ENCODE data around the gene SP5. TPM values are rescaled to one million over a fixed set of nuclear protein-coding genes. Genes with fewer than 3 reads are reported as not detected.

The SP5 gene
- total and polyA plus RNA-seq, 9 donors: 0.20 to 2.9 (median 0.79) TPM; not detected in 1

- no peaks in the 10 kb centered on the region for H3K36me3 ChIP-seq
- H3K9me3 ChIP-seq: no peaks in the 10 kb centered on the region
- DNase-seq: no peak
- intact Hi-C loops (cut with DNase I): no loop called here
- TF ChIP-seq CTCF (IDR thresholded peaks at IDR 0.05) (no peak), EP300 (IDR thresholded peaks at IDR 0.05) (no peak), POLR2A (IDR thresholded peaks at IDR 0.05) (no peak)
- no peak overlapping the region for H3K4me3 ChIP-seq
- 60 to 65% (median 61%) methylated on average over 6 of the region's 6 CpGs for WGBS, 3 donors
- no peak overlapping the region for H3K27ac ChIP-seq
- H3K27me3 ChIP-seq: no peaks in the 10 kb centered on the region
- no peaks in the 10 kb centered on the region for H3K4me1 ChIP-seq (ENCODE audit: insufficient read depth)
Observed at GRCh38 chr2:170695521-170696410, 19.4 kb upstream of the SP5 start.

GRCh38 chr2:170696948-170697347 lies 18.2 kb upstream of the SP5 start:
- H3K9me3 ChIP-seq: no peaks in the 10 kb centered on the region
- WGBS, 3 donors: 91 to 97% (median 92%) methylated on average over 3 of the region's 3 CpGs
- no peak overlapping the region for H3K4me3 ChIP-seq
- no peak for DNase-seq
- intact Hi-C loops (cut with DNase I): no loop called here
- TF ChIP-seq POLR2A (IDR thresholded peaks at IDR 0.05): no peak
- no peak for TF ChIP-seq EP300 (IDR thresholded peaks at IDR 0.05)
- no peak for TF ChIP-seq CTCF (IDR thresholded peaks at IDR 0.05)
- no peaks in the 10 kb centered on the region for H3K27me3 ChIP-seq
- no peak overlapping the region for H3K27ac ChIP-seq
- H3K4me1 ChIP-seq (ENCODE audit: insufficient read depth): no peaks in the 10 kb centered on the region
- H3K36me3 ChIP-seq: no peaks in the 10 kb centered on the region

GRCh38 chr2:170701011-170701410 lies 14.1 kb upstream of the SP5 start:
- no peak overlapping the region for H3K27ac ChIP-seq
- TF ChIP-seq POLR2A (IDR thresholded peaks at IDR 0.05) (no peak), CTCF (IDR thresholded peaks at IDR 0.05) (no peak), EP300 (IDR thresholded peaks at IDR 0.05) (no peak)
- no peaks in the 10 kb centered on the region for H3K27me3 ChIP-seq
- H3K36me3 ChIP-seq: no peaks in the 10 kb centered on the region
- H3K4me1 ChIP-seq (ENCODE audit: insufficient read depth): no peaks in the 10 kb centered on the region
- 70 to 79% (median 78%) methylated on average over 4 of the region's 4 CpGs for WGBS, 3 donors
- no peak overlapping the region for H3K4me3 ChIP-seq
- no peak for DNase-seq
- intact Hi-C loops (cut with DNase I): no loop called here
- no peaks in the 10 kb centered on the region for H3K9me3 ChIP-seq

GRCh38 chr2:170703776-170704476 lies 11.2 kb upstream of the SP5 start:
- Histone ChIP-seq H3K4me3 (no peak overlapping the region), H3K9me3 (no peaks in the 10 kb centered on the region), H3K36me3 (no peaks in the 10 kb centered on the region), H3K27ac (no peak overlapping the region), H3K27me3 (no peaks in the 10 kb centered on the region), H3K4me1 (ENCODE audit: insufficient read depth) (no peaks in the 10 kb centered on the region)
- intact Hi-C loops (cut with DNase I): no loop called here
- no peak for DNase-seq
- WGBS, 3 donors: 81 to 90% (median 87%) methylated on average over 4 of the region's 4 CpGs
- TF ChIP-seq EP300 (IDR thresholded peaks at IDR 0.05) (no peak), POLR2A (IDR thresholded peaks at IDR 0.05) (no peak), CTCF (IDR thresholded peaks at IDR 0.05) (no peak)
